Measurements from ENCODE around the gene C1QL4.
"Not testable (repeated sequence)": the region's sequence is repeated elsewhere in the genome, so short reads cannot be mapped to it uniquely, and the experiment has no call there.

C1QL4 gene

DNA sequence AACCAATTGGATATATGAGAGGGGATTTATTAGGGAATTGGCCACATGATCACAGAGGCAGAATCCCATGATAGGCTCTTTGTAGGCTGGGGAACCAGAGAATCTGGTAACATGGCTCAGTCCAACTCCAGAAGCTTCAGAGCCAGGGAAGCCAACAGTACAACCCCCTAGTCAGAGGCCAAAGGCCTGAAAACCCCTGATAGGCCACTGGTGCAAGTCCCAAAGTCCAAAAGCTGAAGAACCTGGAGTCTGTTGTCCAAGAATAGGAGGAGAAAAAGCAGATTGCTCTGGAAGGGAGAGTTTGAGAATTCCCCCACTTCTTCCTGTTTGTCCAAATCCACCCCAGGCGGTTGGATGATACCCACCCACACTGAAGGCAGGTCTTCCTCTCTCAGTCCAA is 22.2 kb downstream of the C1QL4 start:
- no peaks in the 10 kb centered on the region for H3K27me3 ChIP-seq (ENCODE audit: insufficient read depth, low read length)
- no peaks in the 10 kb centered on the region for H3K79me1 ChIP-seq (ENCODE audit: low read length)
- no peak for DNase-seq
- no peak overlapping the region for H3K4me3 ChIP-seq (ENCODE audit: low read depth, low read length)
- no peaks in the 10 kb centered on the region for H3K4me1 ChIP-seq (ENCODE audit: control insufficient read depth in 1 of 2, insufficient read depth in 2 of 2, low read length in 2 of 2)
- no peak overlapping the region for H3K14ac ChIP-seq (ENCODE audit: low read length)
- H3K18ac ChIP-seq (ENCODE audit: low read length) = no peak overlapping the region
- WGBS (ENCODE audit: extremely low coverage, insufficient coverage, insufficient read length) = no CpG with 5 or more reads among the region's 1 CpG
- no peaks in the 10 kb centered on the region for H3K36me3 ChIP-seq (ENCODE audit: control insufficient read depth in 1 of 2, insufficient read depth in 2 of 2, low read length in 2 of 2)
- no peak overlapping the region for H3K9ac ChIP-seq (ENCODE audit: low read length)
- no peak overlapping the region for H4K8ac ChIP-seq (ENCODE audit: low read depth, low read length)
- H4K12ac ChIP-seq (ENCODE audit: low read depth, low read length) = no peak overlapping the region
- no peaks in the 10 kb centered on the region for H3K9me3 ChIP-seq (ENCODE audit: insufficient read depth, low read depth, low read length)
- H4K91ac ChIP-seq (ENCODE audit: low read depth, low read length) = no peak overlapping the region
- no peak overlapping the region for H2AK5ac ChIP-seq (ENCODE audit: low read length)
- H3K4me2 ChIP-seq (ENCODE audit: low read length) = no peak overlapping the region
- no peak overlapping the region for H3K4ac ChIP-seq (ENCODE audit: low read depth, low read length)
- no peak overlapping the region for H2AFZ ChIP-seq (ENCODE audit: insufficient read depth, low read length, poor library complexity)
- no peak overlapping the region for H2BK5ac ChIP-seq (ENCODE audit: low read depth, low read length, poor library complexity)
- H3K27ac ChIP-seq (ENCODE audit: low read depth, low read length) = no peak overlapping the region
- H3K79me2 ChIP-seq (ENCODE audit: control insufficient read depth, insufficient read depth, low read length, poor library complexity) = no peaks in the 10 kb centered on the region
- no peak overlapping the region for H3K23ac ChIP-seq (ENCODE audit: low read length)
- no peak overlapping the region for H2BK120ac ChIP-seq (ENCODE audit: insufficient read depth, low read length, poor library complexity)
- H2BK12ac ChIP-seq (ENCODE audit: low read length) = no peak overlapping the region

DNA sequence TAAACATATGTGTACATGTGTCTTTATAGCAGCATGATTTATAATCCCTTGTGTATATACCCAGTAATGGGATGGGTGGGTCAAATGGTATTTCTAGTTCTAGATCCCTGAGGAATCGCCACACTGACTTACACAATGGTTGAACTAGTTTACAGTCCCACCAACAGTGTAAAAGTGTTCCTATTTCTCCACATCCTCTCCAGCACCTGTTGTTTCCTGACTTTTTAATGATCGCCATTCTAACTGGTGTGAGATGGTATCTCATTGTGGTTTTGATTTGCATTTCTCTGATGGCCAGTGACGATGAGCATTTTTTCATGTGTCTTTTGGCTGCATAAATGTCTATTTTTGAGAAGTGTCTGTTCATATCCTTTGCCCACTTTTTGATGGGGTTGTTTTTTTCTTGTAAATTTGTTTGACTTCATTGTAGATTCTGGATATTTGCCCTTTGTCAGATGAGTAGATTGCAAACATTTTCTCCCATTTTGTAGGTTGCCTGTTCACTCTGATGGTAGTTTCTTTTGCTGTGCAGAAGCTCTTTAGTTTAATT is 26.5 kb downstream of the C1QL4 start:
- not testable (repeated sequence) for H2AK5ac ChIP-seq (ENCODE audit: low read length); H3K4me1 ChIP-seq (ENCODE audit: control insufficient read depth in 1 of 2, insufficient read depth in 2 of 2, low read length in 2 of 2); H3K79me2 ChIP-seq (ENCODE audit: control insufficient read depth, insufficient read depth, low read length, poor library complexity); H3K14ac ChIP-seq (ENCODE audit: low read length); H3K4me3 ChIP-seq (ENCODE audit: low read depth, low read length); H2BK120ac ChIP-seq (ENCODE audit: insufficient read depth, low read length, poor library complexity); H3K9ac ChIP-seq (ENCODE audit: low read length); H2BK5ac ChIP-seq (ENCODE audit: low read depth, low read length, poor library complexity); H3K18ac ChIP-seq (ENCODE audit: low read length); DNase-seq; H3K9me3 ChIP-seq (ENCODE audit: insufficient read depth, low read depth, low read length); H3K79me1 ChIP-seq (ENCODE audit: low read length); H3K4ac ChIP-seq (ENCODE audit: low read depth, low read length); H2AFZ ChIP-seq (ENCODE audit: insufficient read depth, low read length, poor library complexity); H3K36me3 ChIP-seq (ENCODE audit: control insufficient read depth in 1 of 2, insufficient read depth in 2 of 2, low read length in 2 of 2); H2BK12ac ChIP-seq (ENCODE audit: low read length); H4K12ac ChIP-seq (ENCODE audit: low read depth, low read length); H3K23ac ChIP-seq (ENCODE audit: low read length); H4K91ac ChIP-seq (ENCODE audit: low read depth, low read length); H3K27me3 ChIP-seq (ENCODE audit: insufficient read depth, low read length); H4K8ac ChIP-seq (ENCODE audit: low read depth, low read length); H3K4me2 ChIP-seq (ENCODE audit: low read length); H3K27ac ChIP-seq (ENCODE audit: low read depth, low read length)
- no CpG with 5 or more reads among the region's 3 CpGs for WGBS (ENCODE audit: extremely low coverage, insufficient coverage, insufficient read length)

DNA sequence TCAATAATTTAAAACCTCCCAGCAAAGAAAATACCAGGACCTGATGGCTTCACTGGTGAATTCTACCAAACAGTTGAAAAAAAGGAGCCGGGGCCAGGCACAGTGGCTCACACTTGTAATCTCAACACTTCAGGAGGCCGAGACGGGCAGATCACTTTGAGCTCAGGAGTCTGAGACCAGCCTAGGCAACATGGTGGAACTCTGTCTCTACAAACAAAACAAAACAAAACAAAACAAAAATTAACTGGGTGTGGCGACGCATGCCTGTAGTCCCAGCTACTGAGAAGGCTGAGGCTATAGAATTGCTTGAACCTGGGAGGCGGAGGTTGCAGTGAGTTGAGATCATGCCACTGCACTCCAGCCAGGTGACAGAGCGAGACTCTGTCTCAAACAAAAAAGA is 27.6 kb downstream of the C1QL4 start:
- no peak overlapping the region for H2AFZ ChIP-seq (ENCODE audit: insufficient read depth, low read length, poor library complexity)
- no peak overlapping the region for H2BK5ac ChIP-seq (ENCODE audit: low read depth, low read length, poor library complexity)
- DNase-seq = peak; percentile 83 to 88
- no peaks in the 10 kb centered on the region for H3K9me3 ChIP-seq (ENCODE audit: insufficient read depth, low read depth, low read length)
- no peak overlapping the region for H2BK120ac ChIP-seq (ENCODE audit: insufficient read depth, low read length, poor library complexity)
- no peaks in the 10 kb centered on the region for H3K27me3 ChIP-seq (ENCODE audit: insufficient read depth, low read length)
- no peaks in the 10 kb centered on the region for H3K79me1 ChIP-seq (ENCODE audit: low read length)
- no peak overlapping the region for H3K4me3 ChIP-seq (ENCODE audit: low read depth, low read length)
- H3K4ac ChIP-seq (ENCODE audit: low read depth, low read length) = no peak overlapping the region
- no peak overlapping the region for H2AK5ac ChIP-seq (ENCODE audit: low read length)
- no peak overlapping the region for H4K12ac ChIP-seq (ENCODE audit: low read depth, low read length)
- H3K9ac ChIP-seq (ENCODE audit: low read length) = no peak overlapping the region
- no peak overlapping the region for H2BK12ac ChIP-seq (ENCODE audit: low read length)
- no peak overlapping the region for H4K91ac ChIP-seq (ENCODE audit: low read depth, low read length)
- no peak overlapping the region for H3K27ac ChIP-seq (ENCODE audit: low read depth, low read length)
- no peak overlapping the region for H3K14ac ChIP-seq (ENCODE audit: low read length)
- no peak overlapping the region for H3K4me2 ChIP-seq (ENCODE audit: low read length)
- H3K4me1 ChIP-seq (ENCODE audit: control insufficient read depth in 1 of 2, insufficient read depth in 2 of 2, low read length in 2 of 2) = no peaks in the 10 kb centered on the region
- no peaks in the 10 kb centered on the region for H3K36me3 ChIP-seq (ENCODE audit: control insufficient read depth in 1 of 2, insufficient read depth in 2 of 2, low read length in 2 of 2)
- H3K23ac ChIP-seq (ENCODE audit: low read length) = no peak overlapping the region
- H3K79me2 ChIP-seq (ENCODE audit: control insufficient read depth, insufficient read depth, low read length, poor library complexity) = no peaks in the 10 kb centered on the region
- no CpG with 5 or more reads among the region's 7 CpGs for WGBS (ENCODE audit: extremely low coverage, insufficient coverage, insufficient read length)
- no peak overlapping the region for H4K8ac ChIP-seq (ENCODE audit: low read depth, low read length)
- H3K18ac ChIP-seq (ENCODE audit: low read length) = no peak overlapping the region

GRCh38 chr12:49305762-49306510 is 31.1 kb downstream of the C1QL4 start:
- no peak overlapping the region for H4K8ac ChIP-seq (ENCODE audit: low read depth, low read length)
- no peak overlapping the region for H3K4me2 ChIP-seq (ENCODE audit: low read length)
- no peak overlapping the region for H2AFZ ChIP-seq (ENCODE audit: insufficient read depth, low read length, poor library complexity)
- H3K9ac ChIP-seq (ENCODE audit: low read length) = no peak overlapping the region
- H3K14ac ChIP-seq (ENCODE audit: low read length) = no peak overlapping the region
- H2BK120ac ChIP-seq (ENCODE audit: insufficient read depth, low read length, poor library complexity) = no peak overlapping the region
- no peak overlapping the region for H2BK12ac ChIP-seq (ENCODE audit: low read length)
- no peak overlapping the region for H4K91ac ChIP-seq (ENCODE audit: low read depth, low read length)
- no peak for DNase-seq
- no peak overlapping the region for H3K4ac ChIP-seq (ENCODE audit: low read depth, low read length)
- H3K18ac ChIP-seq (ENCODE audit: low read length) = no peak overlapping the region
- no peaks in the 10 kb centered on the region for H3K27me3 ChIP-seq (ENCODE audit: insufficient read depth, low read length)
- WGBS (ENCODE audit: extremely low coverage, insufficient coverage, insufficient read length) = no CpG with 5 or more reads among the region's 6 CpGs
- no peaks in the 10 kb centered on the region for H3K36me3 ChIP-seq (ENCODE audit: control insufficient read depth in 1 of 2, insufficient read depth in 2 of 2, low read length in 2 of 2)
- no peak overlapping the region for H2BK5ac ChIP-seq (ENCODE audit: low read depth, low read length, poor library complexity)
- no peaks in the 10 kb centered on the region for H3K9me3 ChIP-seq (ENCODE audit: insufficient read depth, low read depth, low read length)
- H3K27ac ChIP-seq (ENCODE audit: low read depth, low read length) = no peak overlapping the region
- H3K79me1 ChIP-seq (ENCODE audit: low read length) = no peaks in the 10 kb centered on the region
- H4K12ac ChIP-seq (ENCODE audit: low read depth, low read length) = no peak overlapping the region
- no peaks in the 10 kb centered on the region for H3K79me2 ChIP-seq (ENCODE audit: control insufficient read depth, insufficient read depth, low read length, poor library complexity)
- H3K4me1 ChIP-seq (ENCODE audit: control insufficient read depth in 1 of 2, insufficient read depth in 2 of 2, low read length in 2 of 2) = no peaks in the 10 kb centered on the region
- no peak overlapping the region for H2AK5ac ChIP-seq (ENCODE audit: low read length)
- no peak overlapping the region for H3K23ac ChIP-seq (ENCODE audit: low read length)
- no peak overlapping the region for H3K4me3 ChIP-seq (ENCODE audit: low read depth, low read length)

Data from trophoblast cell (in vitro differentiated cells and primary cell).